GM12878 (cell line): ENCODE results near the gene TAF4. TPM values are rescaled to one million over a fixed set of nuclear protein-coding genes. Genes with fewer than 3 reads are reported as not detected.

Experiments used
- ATAC-seq: fragments of 200-7000 bp; cut with Tn5 transposase; 3 replicates; pipeline ENCODE4 v1.9.1; 2020; ENCODE audit warnings: mild to moderate bottlenecking, moderate library complexity
- BruUV-seq: library from RNA; stranded (reverse); fragments of 400-500 nt; replicated peaks from 2 replicates; lab custom pipeline; 2021; lab: Mats Ljungman, UMichigan
- CTCF ChIA-PET: fragments of 300-600 bp; sonication (Branson Sonifier 250); formaldehyde crosslinking; extraction: SDS; loops from one replicate; lab custom pipeline; 2021; ENCODE audit warnings: inconsistent platforms; lab: Yijun Ruan, JAX
- POLR2A ChIA-PET: fragments of 350-600 bp; formaldehyde crosslinking; extraction: SDS; loops from one replicate; lab custom pipeline; 2021; ENCODE audit warnings: inconsistent platforms; lab: Charles Lee
- RAD21 ChIA-PET: fragments of 300-600 bp; sonication (Branson Sonifier 250); formaldehyde crosslinking; loops from one replicate; lab custom pipeline; 2023; ENCODE audit warnings: antibody characterized with exemption; ENCODE audit not compliant: unreplicated experiment; lab: Charles Lee
- SMC1A ChIA-PET: fragments of 300-600 bp; sonication (Branson Sonifier 250); formaldehyde crosslinking; loops from one replicate; lab custom pipeline; 2023; ENCODE audit not compliant: unreplicated experiment, uncharacterized antibody; lab: Charles Lee
- DNase-seq: peaks from one replicate; pipeline ENCODE4 v3.0.0-alpha.2; 2011; ENCODE audit warnings: low read depth, low spot score
- FAIRE-seq: peaks from 3 replicates; lab custom pipeline; 2011; peaks lifted over from hg19 to GRCh38; lab: Jason Lieb, UNC
- H2AFZ ChIP-seq: 2 replicates; pipeline ENCODE4 v1.6.0; 2011; ENCODE audit warnings: low read depth, low read length, control low read depth; ENCODE audit not compliant: control insufficient read depth
- H3K27ac ChIP-seq: 2 replicates; pipeline ENCODE4 v1.5.1; 2011; ENCODE audit warnings: control low read depth; ENCODE audit not compliant: control insufficient read depth, insufficient read depth
- H3K27me3 ChIP-seq, 2 experiments: replicated peaks in 1 of 2; 2 replicates each; pipeline versions ENCODE4 v1.6.0 to v1.6.1; 2011; ENCODE audit warnings: low read length in 1 of 2; ENCODE audit not compliant: control insufficient read depth in 2 of 2, insufficient read depth in 2 of 2
- H3K36me3 ChIP-seq, 2 experiments: 2 replicates each; pipeline ENCODE4 v1.5.1; 2011; ENCODE audit warnings: low read length in 1 of 2; ENCODE audit not compliant: control insufficient read depth in 2 of 2, insufficient read depth in 2 of 2
- H3K4me1 ChIP-seq: 2 replicates; pipeline ENCODE4 v1.6.1; 2011; ENCODE audit warnings: mild to moderate bottlenecking, low read length, moderate library complexity, mixed read lengths; ENCODE audit not compliant: control insufficient read depth, insufficient read depth
- H3K4me2 ChIP-seq: 2 replicates; pipeline ENCODE4 v1.6.0; 2011; ENCODE audit warnings: control low read depth; ENCODE audit not compliant: control insufficient read depth, insufficient read depth
- H3K4me3 ChIP-seq: fragments of 200-600 bp; sonication (generic); 2 replicates; pipeline ENCODE4 v1.5.1; 2016
- H3K79me2 ChIP-seq: 2 replicates; pipeline ENCODE4 v1.6.0; 2011; ENCODE audit warnings: low read length; ENCODE audit not compliant: control insufficient read depth, insufficient read depth
- H3K9ac ChIP-seq: 2 replicates; pipeline ENCODE4 v1.8.0; 2011; ENCODE audit warnings: low read length, control low read depth, mixed read lengths; ENCODE audit not compliant: control insufficient read depth, insufficient read depth
- H3K9me3 ChIP-seq: replicated peaks from 3 replicates; pipeline ENCODE4 v1.5.1; 2011; ENCODE audit warnings: mild to moderate bottlenecking, low read length; ENCODE audit not compliant: control insufficient read depth, insufficient read depth
- H4K20me1 ChIP-seq: 2 replicates; pipeline ENCODE4 v1.6.0; 2011; ENCODE audit not compliant: control insufficient read depth, insufficient read depth
- CBX5 ChIP-seq: sonication (generic); IDR thresholded peaks from 2 replicates; pipeline ENCODE4 v1.6.1; 2016; ENCODE audit warnings: low read depth, moderate library complexity, mild to moderate bottlenecking, inconsistent platforms
- MEF2B ChIP-seq: fragments of 450-650 bp; IDR thresholded peaks from 2 replicates; pipeline ENCODE4 v1.6.1; 2018; ENCODE audit warnings: mild to moderate bottlenecking, moderate library complexity; ENCODE audit not compliant: partially characterized antibody, poor library complexity, severe bottlenecking
- POLR2AphosphoS5 ChIP-seq: IDR thresholded peaks from 2 replicates; pipeline ENCODE4 v1.6.1; 2011; ENCODE audit warnings: mild to moderate bottlenecking, low read length, inconsistent platforms
- WGBS: methylation state at CpG from one replicate; pipeline ENCODE4 v1.1.6; 2016; ENCODE audit warnings: low lambda C conversion rate; ENCODE audit not compliant: insufficient replicate concordance, insufficient coverage; ENCODE audit errors: missing lambda C conversion rate; 5-methylcytosine and 5-hydroxymethylcytosine counted together
- in situ Hi-C: fragments of 300-500 bp; cut with MboI; formaldehyde crosslinking; loops from 9 replicates; pipeline ENCODE4 v1.14.3; 2018; ENCODE audit warnings: mixed read lengths
- intact Hi-C: fragments of 100-400 bp; cut with micrococcal nuclease; formaldehyde crosslinking; loops from one replicate; pipeline ENCODE4 v1.14.2; 2022; ENCODE audit not compliant: unreplicated experiment
- polyA plus RNA-seq, 11 experiments: library from polyadenylated mRNA; depleted of rRNA in 4 of 11; unstranded in 6 of 11; stranded (reverse) in 5 of 11; fragments of >200 nt; fragmentation: Nextera tagmentation in 4 of 11; fragmentation: Illumina TruSeq in 1 of 11; extraction: Ambion mirVana in 4 of 11; extraction: Trizol in 1 of 11; gene quantifications; 1 replicate in 1 of 11; 2 replicates in 10 of 11; pipeline versions ENCODE4 v1.2.1 to v1.2.3, GENCODE V29; 2011 to 2016; ENCODE audit warnings: inconsistent platforms in 2 of 11, missing spikeins in 2 of 11, low read depth in 1 of 11
- total RNA-seq, 4 experiments: library from RNA; depleted of rRNA in 3 of 4; stranded (reverse); fragments of >200 nt in 3 of 4; fragmentation: Illumina TruSeq in 1 of 4; extraction: Trizol in 1 of 4; gene quantifications; 2 replicates each; pipeline versions ENCODE4 v1.2.1 to v1.2.3, GENCODE V29; 2013 to 2021
- TF ChIP-seq, protein P1 (sequence below): fragments of 450-650 bp; IDR thresholded peaks from 2 replicates; pipeline ENCODE4 v1.6.1; 2017; ENCODE audit warnings: mild to moderate bottlenecking

Gene TAF4
- total and polyA plus RNA-seq, 10 of the 15 experiments (the other 5 are each of a cell fraction or from before 2014, with no cell fraction given): 0.39 to 16.9 (median 3.4) TPM

DNA sequence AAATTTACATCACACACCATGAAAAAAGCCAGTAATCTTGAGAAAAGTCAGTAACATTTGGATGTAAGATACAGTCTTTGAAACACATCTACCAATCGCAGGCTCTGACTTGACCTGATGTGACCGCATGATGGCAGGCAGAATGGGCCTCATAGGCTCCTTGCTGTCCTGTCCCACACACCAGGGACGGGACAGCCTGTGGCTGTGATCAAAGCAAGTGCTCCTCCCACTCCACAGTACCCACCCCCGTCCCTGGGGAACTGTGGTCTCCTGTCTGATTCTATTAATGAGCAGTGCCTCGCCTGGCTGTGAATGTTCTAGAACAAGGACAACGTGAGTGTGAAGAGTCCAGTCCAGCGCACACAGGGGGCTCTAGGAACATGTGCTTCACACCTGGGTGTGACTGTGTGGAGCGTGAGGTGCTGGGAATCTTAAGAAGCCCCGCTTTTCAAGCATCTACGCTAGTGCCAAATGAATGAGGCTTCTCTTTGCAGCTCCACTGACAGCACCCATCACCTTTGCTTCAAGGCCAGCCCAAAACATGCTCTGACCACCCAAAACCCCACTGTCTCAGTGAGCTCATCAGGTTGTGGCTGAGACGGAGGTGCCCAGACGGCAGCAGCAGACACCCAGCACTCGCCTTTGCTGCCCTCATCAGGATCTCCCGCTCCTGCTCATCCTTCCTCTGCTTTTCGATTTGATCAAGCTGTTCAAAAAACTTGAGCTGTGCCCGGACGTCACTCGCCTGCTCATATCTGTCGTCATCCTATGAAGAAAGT is 67.1 kb downstream of the TAF4 start:
- ChIA-PET POLR2A (no interaction called here), RAD21 (no interaction called here), SMC1A (no interaction called here), CTCF (no interaction called here)
- Histone ChIP-seq H2AFZ (no peak overlapping the region), H3K4me3 (no peak overlapping the region), H3K4me2 (no peak overlapping the region), H3K9ac (no peak overlapping the region), H3K27ac (no peak overlapping the region), H4K20me1 (no peaks in the 10 kb centered on the region; the same call in 1 of the 2 replicates), H3K9me3 (no peaks in the 10 kb centered on the region), H3K36me3 (peaks cover 20% of the 10 kb centered on the region in 2 experiments; a peak in 3 of 4 replicates), H3K79me2 (no peaks in the 10 kb centered on the region), H3K4me1 (no peaks in the 10 kb centered on the region), H3K27me3 (no peaks in the 10 kb centered on the region)
- FAIRE-seq (no peak), ATAC-seq (no peak; the same call in 2 of the 3 replicates), DNase-seq (no peak)
- TF ChIP-seq CBX5 (no peak), MEF2B (peak; percentile 42), POLR2AphosphoS5 (no peak)
- TF ChIP-seq, protein P1, sequence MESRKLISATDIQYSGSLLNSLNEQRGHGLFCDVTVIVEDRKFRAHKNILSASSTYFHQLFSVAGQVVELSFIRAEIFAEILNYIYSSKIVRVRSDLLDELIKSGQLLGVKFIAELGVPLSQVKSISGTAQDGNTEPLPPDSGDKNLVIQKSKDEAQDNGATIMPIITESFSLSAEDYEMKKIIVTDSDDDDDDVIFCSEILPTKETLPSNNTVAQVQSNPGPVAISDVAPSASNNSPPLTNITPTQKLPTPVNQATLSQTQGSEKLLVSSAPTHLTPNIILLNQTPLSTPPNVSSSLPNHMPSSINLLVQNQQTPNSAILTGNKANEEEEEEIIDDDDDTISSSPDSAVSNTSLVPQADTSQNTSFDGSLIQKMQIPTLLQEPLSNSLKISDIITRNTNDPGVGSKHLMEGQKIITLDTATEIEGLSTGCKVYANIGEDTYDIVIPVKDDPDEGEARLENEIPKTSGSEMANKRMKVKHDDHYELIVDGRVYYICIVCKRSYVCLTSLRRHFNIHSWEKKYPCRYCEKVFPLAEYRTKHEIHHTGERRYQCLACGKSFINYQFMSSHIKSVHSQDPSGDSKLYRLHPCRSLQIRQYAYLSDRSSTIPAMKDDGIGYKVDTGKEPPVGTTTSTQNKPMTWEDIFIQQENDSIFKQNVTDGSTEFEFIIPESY: no peak
- BruUV-seq: no TSS peak
- 77% methylated on average over 19 of the region's 19 CpGs for whole genome bisulfite sequencing
- in situ Hi-C loops (no loop called here), intact Hi-C loops (no loop called here)
